Esophagus squamous epithelium (tissue), 5 donors: ENCODE measurements around the gene TSPAN15. TPM values are rescaled to one million over a fixed set of nuclear protein-coding genes. Genes with fewer than 3 reads are reported as not detected.

Experiments used
- DNase-seq: peaks from one replicate; lab custom pipeline; 2025; lab: John Stamatoyannopoulos, UW
- H3K27ac ChIP-seq, 4 donors: fragments of 200-600 bp; sonication (generic); one replicate each; pipeline ENCODE4 v1.5.1; 2016 to 2019; ENCODE audit warnings: mild to moderate bottlenecking in 1 of 4
- H3K27me3 ChIP-seq, 4 donors: fragments of 200-600 bp; sonication (generic); 1 replicate in 3 of 4; 2 replicates in 1 of 4; pipeline versions ENCODE4 v1.5.1 to v1.6.0; 2017 to 2021; ENCODE audit warnings: antibody characterized with exemption in 1 of 4
- H3K36me3 ChIP-seq, 3 donors: fragments of 200-600 bp; sonication (generic); one replicate each; pipeline ENCODE4 v1.5.1; 2016 to 2019
- H3K4me1 ChIP-seq, 3 donors: fragments of 200-600 bp; sonication (generic); one replicate each; pipeline ENCODE4 v1.5.1; 2017 to 2019
- H3K4me3 ChIP-seq, 4 donors: fragments of 200-600 bp; sonication (generic); 1 replicate in 3 of 4; 2 replicates in 1 of 4; pipeline ENCODE4 v1.5.1; 2016 to 2019; ENCODE audit warnings: mild to moderate bottlenecking in 2 of 4, moderate library complexity in 1 of 4
- H3K9me3 ChIP-seq, 3 donors: fragments of 200-600 bp; sonication (generic); one replicate each; pipeline ENCODE4 v1.5.1; 2016 to 2019
- POLR2A ChIP-seq, 4 donors: fragments of 450-650 bp; IDR thresholded peaks; one replicate each; pipeline ENCODE4 v1.6.1; 2017; ENCODE audit warnings: antibody characterized with exemption in 4 of 4, mild to moderate bottlenecking in 4 of 4, moderate library complexity in 3 of 4
- WGBS, 2 donors: methylation state at CpG; one replicate each; pipeline ENCODE4 v1.1.5; 2018; 5-methylcytosine and 5-hydroxymethylcytosine counted together
- intact Hi-C: fragments of 100-400 bp; cut with DNase I; formaldehyde crosslinking; loops from one replicate; pipeline ENCODE4 v1.15.0; 2022
- total RNA-seq, 4 donors: library from RNA; depleted of rRNA; stranded (reverse); fragments of >200 nt; gene quantifications; one replicate each; pipeline ENCODE4 v1.1.0, GENCODE V29; 2016
- TF ChIP-seq, protein P1 (sequence below), 6 experiments: fragments of 450-650 bp in 4 of 6; fragments of 200-600 bp in 2 of 6; sonication (generic) in 2 of 6; IDR thresholded peaks; one replicate each; pipeline ENCODE4 v1.5.1; 2016 to 2019; ENCODE audit warnings: antibody characterized with exemption in 6 of 6, mild to moderate bottlenecking in 4 of 6, moderate library complexity in 4 of 6
- donor health status: DM: yes; HTN: yes; CAD: no.

The TSPAN15 gene
- total RNA-seq, 4 donors from 2014 or later, result 3.6 to 24.0 (median 18.5) TPM

DNA sequence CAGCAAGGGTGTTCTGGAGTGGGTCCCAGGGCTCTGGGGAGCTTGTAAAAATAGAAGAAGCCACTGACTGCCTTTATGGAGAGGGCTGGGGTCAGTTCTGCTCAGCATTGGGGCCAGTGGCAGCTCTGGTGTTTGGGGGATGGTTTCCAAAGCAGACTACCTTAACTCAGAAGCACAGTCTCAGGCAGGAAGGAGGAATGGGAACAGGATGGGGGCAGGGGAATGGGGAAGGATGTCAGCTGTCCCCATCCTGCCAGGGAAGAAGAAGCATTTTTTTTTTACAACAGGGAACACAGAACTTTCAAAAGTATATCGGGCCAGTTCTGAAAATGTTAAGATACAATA is 28.8 kb downstream of the TSPAN15 start:
- Histone ChIP-seq H3K36me3 (peaks cover 0 to 13% (median 0%) of the 10 kb centered on the region in 3 donors), H3K4me1 (peaks cover 10 to 70% (median 43%) of the 10 kb centered on the region in 3 donors), H3K27me3 (no peaks in the 10 kb centered on the region), H3K27ac (peak overlapping the region; percentile 63 to 83 (median 77)), H3K4me3 (no peak overlapping the region), H3K9me3 (no peaks in the 10 kb centered on the region)
- TF ChIP-seq POLR2A (IDR thresholded peaks at IDR 0.05), result no peak
- TF ChIP-seq, protein P1, sequence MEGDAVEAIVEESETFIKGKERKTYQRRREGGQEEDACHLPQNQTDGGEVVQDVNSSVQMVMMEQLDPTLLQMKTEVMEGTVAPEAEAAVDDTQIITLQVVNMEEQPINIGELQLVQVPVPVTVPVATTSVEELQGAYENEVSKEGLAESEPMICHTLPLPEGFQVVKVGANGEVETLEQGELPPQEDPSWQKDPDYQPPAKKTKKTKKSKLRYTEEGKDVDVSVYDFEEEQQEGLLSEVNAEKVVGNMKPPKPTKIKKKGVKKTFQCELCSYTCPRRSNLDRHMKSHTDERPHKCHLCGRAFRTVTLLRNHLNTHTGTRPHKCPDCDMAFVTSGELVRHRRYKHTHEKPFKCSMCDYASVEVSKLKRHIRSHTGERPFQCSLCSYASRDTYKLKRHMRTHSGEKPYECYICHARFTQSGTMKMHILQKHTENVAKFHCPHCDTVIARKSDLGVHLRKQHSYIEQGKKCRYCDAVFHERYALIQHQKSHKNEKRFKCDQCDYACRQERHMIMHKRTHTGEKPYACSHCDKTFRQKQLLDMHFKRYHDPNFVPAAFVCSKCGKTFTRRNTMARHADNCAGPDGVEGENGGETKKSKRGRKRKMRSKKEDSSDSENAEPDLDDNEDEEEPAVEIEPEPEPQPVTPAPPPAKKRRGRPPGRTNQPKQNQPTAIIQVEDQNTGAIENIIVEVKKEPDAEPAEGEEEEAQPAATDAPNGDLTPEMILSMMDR (IDR thresholded peaks at IDR 0.05), result no peak
- 36 to 53% methylated on average over 1 of the region's 1 CpG for WGBS, 2 donors
- intact Hi-C loops, result no loop called here
- no peak for DNase-seq

- 55 to 69% methylated on average over 3 to 5 of the region's 6 CpGs for WGBS, 2 donors
- Histone ChIP-seq H3K4me3 (no peak overlapping the region), H3K36me3 (peaks cover 0 to 24% (median 0%) of the 10 kb centered on the region in 3 donors), H3K27ac (peak overlapping the region; percentile 63 to 83 (median 77)), H3K9me3 (no peaks in the 10 kb centered on the region), H3K4me1 (peaks cover 5 to 69% (median 41%) of the 10 kb centered on the region in 3 donors), H3K27me3 (no peaks in the 10 kb centered on the region)
- intact Hi-C loops, result no loop called here
- no peak for DNase-seq
- no peak for TF ChIP-seq POLR2A (IDR thresholded peaks at IDR 0.05)
- TF ChIP-seq, protein P1 (IDR thresholded peaks at IDR 0.05), result no peak
Observed at GRCh38 chr10:69481305-69481704, 30.0 kb downstream of the TSPAN15 start.

- whole genome bisulfite sequencing, 2 donors, result 78 to 91% methylated on average over 4 of the region's 4 CpGs
- no peak for TF ChIP-seq POLR2A (IDR thresholded peaks at IDR 0.05)
- TF ChIP-seq, protein P1 (IDR thresholded peaks at IDR 0.05), result no peak
- Histone ChIP-seq H3K27me3 (no peaks in the 10 kb centered on the region), H3K36me3 (peaks cover 0 to 27% (median 0%) of the 10 kb centered on the region in 3 donors), H3K4me3 (no peak overlapping the region), H3K27ac (peak overlapping the region; percentile 63 to 85 (median 78)), H3K9me3 (no peaks in the 10 kb centered on the region), H3K4me1 (peaks cover 10 to 75% (median 48%) of the 10 kb centered on the region in 3 donors)
- intact Hi-C loops, result no loop called here
- DNase-seq, result no peak
Observed at GRCh38 chr10:69481811-69482524, 30.7 kb downstream of the TSPAN15 start.

DNA sequence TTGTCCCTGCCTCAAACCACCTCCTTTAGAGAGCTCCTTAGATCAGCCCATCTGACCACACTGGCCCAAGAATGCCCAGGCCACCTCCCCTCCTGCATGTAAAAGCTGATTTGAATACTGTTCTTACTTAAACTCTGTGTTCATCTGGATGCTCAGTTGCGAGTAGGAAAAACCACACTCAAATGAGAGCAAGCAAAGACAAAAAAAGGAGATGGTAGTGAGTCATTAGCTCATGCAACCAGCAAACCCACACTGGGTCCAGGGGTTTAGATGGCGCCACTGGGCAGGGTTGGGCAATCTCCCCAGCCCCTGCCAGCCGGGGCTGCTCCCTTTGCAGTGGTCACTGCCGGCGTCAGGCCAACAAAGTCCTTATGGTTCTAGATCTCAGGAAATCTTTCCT is 32.7 kb downstream of the TSPAN15 start:
- Histone ChIP-seq H3K36me3 (peaks cover 0 to 42% (median 0%) of the 10 kb centered on the region in 3 donors), H3K4me3 (no peak overlapping the region), H3K4me1 (peaks cover 13 to 63% (median 47%) of the 10 kb centered on the region in 3 donors), H3K27ac (peak overlapping the region; percentile 48 to 85 (median 78)), H3K27me3 (no peaks in the 10 kb centered on the region), H3K9me3 (peaks cover 0 to 10% (median 4%) of the 10 kb centered on the region in 3 donors)
- WGBS, 2 donors, result 49 to 78% methylated on average over 2 to 5 of the region's 5 CpGs
- no peak for DNase-seq
- intact Hi-C loops, result no loop called here
- no peak for TF ChIP-seq POLR2A (IDR thresholded peaks at IDR 0.05)
- TF ChIP-seq, protein P1 (IDR thresholded peaks at IDR 0.05), result no peak

- H3K27me3 ChIP-seq, result no peaks in the 10 kb centered on the region
- H3K4me1 ChIP-seq, result peaks cover 13 to 55% (median 42%) of the 10 kb centered on the region in 3 donors
- intact Hi-C loops, result no loop called here
- DNase-seq, result no peak
- no peak overlapping the region for H3K4me3 ChIP-seq
- whole genome bisulfite sequencing, 2 donors, result 81 to 90% methylated on average over 5 of the region's 7 CpGs
- peaks cover 0 to 46% (median 0%) of the 10 kb centered on the region in 3 donors for H3K36me3 ChIP-seq
- TF ChIP-seq POLR2A (IDR thresholded peaks at IDR 0.05), result no peak
- TF ChIP-seq, protein P1 (IDR thresholded peaks at IDR 0.05), result no peak
- H3K27ac ChIP-seq, result peak overlapping the region in 3 of 4 donors; percentile 73 to 85 (median 83)
- peaks cover 0 to 15% (median 4%) of the 10 kb centered on the region in 3 donors for H3K9me3 ChIP-seq
Observed at GRCh38 chr10:69484736-69485135, 33.5 kb downstream of the TSPAN15 start.
